ENCODE results near the gene HIGD2A. TPM values are rescaled to one million over a fixed set of nuclear protein-coding genes. Genes with fewer than 3 reads are reported as not detected.

HIGD2A gene
- total and polyA plus RNA-seq, 2 of the 13 experiments (the other 11 are each of a cell fraction or from before 2014, with no cell fraction given): 89.2 to 146 TPM

GRCh38 chr5:176397736-176398420 is 9.3 kb downstream of the HIGD2A start:
- no TSS peak for BruUV-seq (replicated peaks)
- H3K9ac ChIP-seq (ENCODE audit: insufficient read depth, low read depth, low read length): no peak overlapping the region
- no peak for ATAC-seq
- no peaks in the 10 kb centered on the region for H3K27me3 ChIP-seq (ENCODE audit: control insufficient read depth in 1 of 2, insufficient read depth in 2 of 2, low read length in 2 of 2)
- in situ Hi-C loops (cut with HindIII; ENCODE audit: extremely low pct_ligation_motif_present, low pct_unique_long_range_greater_than_20kb) (no loop called here), intact Hi-C loops (cut with micrococcal nuclease; ENCODE audit: unreplicated experiment) (no loop called here)
- no peaks in the 10 kb centered on the region for H4K20me1 ChIP-seq (ENCODE audit: insufficient read depth, low read length)
- no peak for FAIRE-seq
- ChIA-PET CTCF (ENCODE audit: low intra/inter-chr PET ratio, low total read pairs) (no interaction called here), POLR2A (no interaction called here)
- no peak overlapping the region for H3K4me2 ChIP-seq (ENCODE audit: low read depth, low read length)
- no peak overlapping the region for H3K27ac ChIP-seq (ENCODE audit: extremely low read length, insufficient read depth, low read length)
- H3K9me3 ChIP-seq (ENCODE audit: low read length): no peaks in the 10 kb centered on the region
- no peak for DNase-seq (ENCODE audit: low spot score)
- WGBS (ENCODE audit: low lambda C conversion rate): 98% methylated on average over 18 of the region's 18 CpGs
- TF ChIP-seq ZSCAN21 (CRISPR knock-in tag; IDR thresholded peaks at IDR 0.05; ENCODE audit: borderline replicate concordance) (no peak), CERS6 (CRISPR knock-in tag; IDR thresholded peaks at IDR 0.05) (no peak), HHEX (CRISPR knock-in tag; IDR thresholded peaks at IDR 0.05) (no peak), ZNF572 (CRISPR knock-in tag; IDR thresholded peaks at IDR 0.05) (no peak), ZNF768 (CRISPR knock-in tag; IDR thresholded peaks at IDR 0.05) (peak; percentile 79), ARID2 (CRISPR knock-in tag; IDR thresholded peaks at IDR 0.05; ENCODE audit: borderline replicate concordance) (no peak)
- peaks cover 7% of the 10 kb centered on the region for H3K4me1 ChIP-seq (ENCODE audit: insufficient read depth, low read length)
- H2AFZ ChIP-seq (ENCODE audit: low read length): no peak overlapping the region
- H3K79me2 ChIP-seq (ENCODE audit: insufficient read depth, low read length): no peaks in the 10 kb centered on the region
- H3K36me3 ChIP-seq (replicated peaks in 1 of 2; ENCODE audit: control insufficient read depth in 1 of 2, insufficient read depth in 2 of 2, low read length in 2 of 2): peaks cover 2% of the 10 kb centered on the region in 2 experiments; a peak in 1 of 5 replicates
- no peak overlapping the region for H3K4me3 ChIP-seq (replicated peaks in 1 of 3; ENCODE audit: insufficient read depth in 1 of 3, low read depth in 2 of 3, low read length in 3 of 3)

Measured in HepG2 (cell line).